HepG2 (cell line): ENCODE results near the gene ITPK1. TPM values are rescaled to one million over a fixed set of nuclear protein-coding genes. Genes with fewer than 3 reads are reported as not detected.

Experiments used
- ARID2 ChIP-seq: sonication (generic); formaldehyde crosslinking; IDR thresholded peaks from 2 replicates; pipeline ENCODE4 v1.8.1; 2022; ENCODE audit warnings: mild to moderate bottlenecking, missing genetic modification reagents, borderline replicate concordance
- BCL6 ChIP-seq: IDR thresholded peaks from 2 replicates; pipeline ENCODE4 v1.6.1; 2016; ENCODE audit warnings: missing genetic modification reagents, missing compliant biosample characterization
- CHD2 ChIP-seq: IDR thresholded peaks from 2 replicates; pipeline ENCODE4 v1.6.1; 2011; ENCODE audit warnings: low read depth, low read length, improper control_type of control experiment
- JDP2 ChIP-seq: sonication (generic); formaldehyde crosslinking; IDR thresholded peaks from 2 replicates; pipeline ENCODE4 v1.8.1; 2022; ENCODE audit warnings: missing genetic modification reagents, borderline replicate concordance
- LCORL ChIP-seq, 2 experiments: fragments of 450-650 bp in 1 of 2; sonication (generic) in 1 of 2; formaldehyde crosslinking in 1 of 2; IDR thresholded peaks; 2 replicates each; pipeline versions ENCODE4 v1.5.0 to v1.6.1; 2017 to 2020; ENCODE audit warnings: antibody characterized with exemption in 1 of 2, missing genetic modification reagents in 1 of 2
- MAZ ChIP-seq, 2 experiments: sonication (generic) in 1 of 2; formaldehyde crosslinking in 1 of 2; IDR thresholded peaks; 2 replicates each; pipeline versions ENCODE4 v1.5.0 to v1.6.1; 2012 to 2020; ENCODE audit warnings: low read depth in 2 of 2, mild to moderate bottlenecking in 2 of 2, borderline replicate concordance in 1 of 2, improper control_type of control experiment in 1 of 2, low read length in 1 of 2, missing genetic modification reagents in 1 of 2, moderate library complexity in 1 of 2
- MED8 ChIP-seq: sonication (generic); formaldehyde crosslinking; IDR thresholded peaks from 2 replicates; pipeline ENCODE4 v1.8.1; 2023; ENCODE audit warnings: mild to moderate bottlenecking, missing genetic modification reagents; ENCODE audit not compliant: insufficient replicate concordance
- NKX3-1 ChIP-seq: sonication (generic); formaldehyde crosslinking; IDR thresholded peaks from 2 replicates; pipeline ENCODE4 v1.5.0; 2020; ENCODE audit warnings: missing genetic modification reagents
- PLSCR1 ChIP-seq: sonication (generic); formaldehyde crosslinking; IDR thresholded peaks from 2 replicates; pipeline ENCODE4 v1.5.0; 2020; ENCODE audit warnings: missing genetic modification reagents, mild to moderate bottlenecking, borderline replicate concordance
- SALL1 ChIP-seq: sonication (generic); formaldehyde crosslinking; IDR thresholded peaks from 2 replicates; pipeline ENCODE4 v1.8.0; 2022; ENCODE audit warnings: mild to moderate bottlenecking, missing genetic modification reagents
- SKI ChIP-seq: fragments of 450-650 bp; IDR thresholded peaks from one replicate; pipeline ENCODE4 v1.6.1; 2018; ENCODE audit warnings: mild to moderate bottlenecking; ENCODE audit not compliant: partially characterized antibody
- SMAD3 ChIP-seq: sonication (generic); formaldehyde crosslinking; IDR thresholded peaks from 2 replicates; pipeline ENCODE4 v1.4.0; 2020; ENCODE audit warnings: missing genetic modification reagents
- SOX5 ChIP-seq: IDR thresholded peaks from 2 replicates; pipeline ENCODE4 v1.6.1; 2016; ENCODE audit warnings: borderline replicate concordance
- TSC22D2 ChIP-seq: sonication (generic); formaldehyde crosslinking; IDR thresholded peaks from 2 replicates; pipeline ENCODE4 v1.5.1; 2020; ENCODE audit warnings: missing genetic modification reagents, mild to moderate bottlenecking, borderline replicate concordance
- ZHX1 ChIP-seq: sonication (generic); formaldehyde crosslinking; IDR thresholded peaks from 2 replicates; pipeline ENCODE4 v1.8.1; 2022; ENCODE audit warnings: low read depth, mild to moderate bottlenecking, missing genetic modification reagents
- ZMAT3 ChIP-seq: sonication (generic); formaldehyde crosslinking; conservative IDR thresholded peaks from 2 replicates; pipeline ENCODE4 v1.7.0; 2021; ENCODE audit warnings: missing genetic modification reagents
- ZNF513 ChIP-seq: sonication (generic); formaldehyde crosslinking; conservative IDR thresholded peaks from 2 replicates; pipeline ENCODE4 v1.5.0; 2020; ENCODE audit warnings: missing genetic modification reagents
- ZNF644 ChIP-seq: IDR thresholded peaks from 2 replicates; pipeline ENCODE4 v1.6.1; 2016; ENCODE audit warnings: low read depth
- ZNF720 ChIP-seq: sonication (generic); formaldehyde crosslinking; IDR thresholded peaks from 2 replicates; pipeline ENCODE4 v1.4.0; 2020; ENCODE audit warnings: missing genetic modification reagents
- polyA plus RNA-seq, 8 experiments: library from polyadenylated mRNA; depleted of rRNA in 3 of 8; stranded (reverse) in 7 of 8; unstranded in 1 of 8; fragments of >200 nt; fragmentation: Illumina TruSeq in 4 of 8; extraction: Trizol in 4 of 8; gene quantifications; 2 replicates each; pipeline versions ENCODE4 v1.2.1 to v1.2.3, GENCODE V29; 2011 to 2016; ENCODE audit warnings: low read depth in 4 of 8, missing spikeins in 1 of 8, mixed read lengths in 1 of 8; ENCODE audit not compliant: insufficient read depth in 1 of 8
- total RNA-seq, 5 experiments: library from RNA; depleted of rRNA; stranded (reverse); fragments of >200 nt; fragmentation: Illumina TruSeq; extraction: Trizol; gene quantifications; 2 replicates each; pipeline ENCODE4 v1.2.3, GENCODE V29; 2016; ENCODE audit warnings: low read depth in 1 of 5
- TF ChIP-seq, protein P1 (sequence below): sonication (generic); formaldehyde crosslinking; IDR thresholded peaks from 2 replicates; pipeline ENCODE4 v1.4.0; 2020; ENCODE audit warnings: missing genetic modification reagents
- TF ChIP-seq, protein P2 (sequence below): sonication (generic); formaldehyde crosslinking; IDR thresholded peaks from 2 replicates; pipeline ENCODE4 v1.5.0; 2020; ENCODE audit warnings: missing genetic modification reagents

The ITPK1 gene
- total and polyA plus RNA-seq, 2 of the 13 experiments (the other 11 are each of a cell fraction or from before 2014, with no cell fraction given) = 20.5 to 47.5 TPM

- peak; percentile 49; the same call in 1 of the 2 replicates for TF ChIP-seq ZHX1
- no peak for TF ChIP-seq ARID2 (CRISPR knock-in tag)
- peak; percentile 85 for TF ChIP-seq SALL1 (CRISPR knock-in tag)
- no peak for TF ChIP-seq MED8
- TF ChIP-seq CHD2 = no peak
- TF ChIP-seq, protein P1, sequence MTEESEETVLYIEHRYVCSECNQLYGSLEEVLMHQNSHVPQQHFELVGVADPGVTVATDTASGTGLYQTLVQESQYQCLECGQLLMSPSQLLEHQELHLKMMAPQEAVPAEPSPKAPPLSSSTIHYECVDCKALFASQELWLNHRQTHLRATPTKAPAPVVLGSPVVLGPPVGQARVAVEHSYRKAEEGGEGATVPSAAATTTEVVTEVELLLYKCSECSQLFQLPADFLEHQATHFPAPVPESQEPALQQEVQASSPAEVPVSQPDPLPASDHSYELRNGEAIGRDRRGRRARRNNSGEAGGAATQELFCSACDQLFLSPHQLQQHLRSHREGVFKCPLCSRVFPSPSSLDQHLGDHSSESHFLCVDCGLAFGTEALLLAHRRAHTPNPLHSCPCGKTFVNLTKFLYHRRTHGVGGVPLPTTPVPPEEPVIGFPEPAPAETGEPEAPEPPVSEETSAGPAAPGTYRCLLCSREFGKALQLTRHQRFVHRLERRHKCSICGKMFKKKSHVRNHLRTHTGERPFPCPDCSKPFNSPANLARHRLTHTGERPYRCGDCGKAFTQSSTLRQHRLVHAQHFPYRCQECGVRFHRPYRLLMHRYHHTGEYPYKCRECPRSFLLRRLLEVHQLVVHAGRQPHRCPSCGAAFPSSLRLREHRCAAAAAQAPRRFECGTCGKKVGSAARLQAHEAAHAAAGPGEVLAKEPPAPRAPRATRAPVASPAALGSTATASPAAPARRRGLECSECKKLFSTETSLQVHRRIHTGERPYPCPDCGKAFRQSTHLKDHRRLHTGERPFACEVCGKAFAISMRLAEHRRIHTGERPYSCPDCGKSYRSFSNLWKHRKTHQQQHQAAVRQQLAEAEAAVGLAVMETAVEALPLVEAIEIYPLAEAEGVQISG (CRISPR knock-in tag) = peak; percentile 73
- TF ChIP-seq ZMAT3 (CRISPR knock-in tag) = 0 out of 2 replicates have a peak, but pooled peaks have one; percentile 40
- TF ChIP-seq NKX3-1 = peak; percentile 97
- TF ChIP-seq SMAD3 (CRISPR knock-in tag) = peak; percentile 93
- TF ChIP-seq JDP2 (CRISPR knock-in tag) = no peak
- TF ChIP-seq LCORL (IDR thresholded peaks at IDR 0.05) = no peak
- TF ChIP-seq LCORL (CRISPR knock-in tag; IDR thresholded peaks at IDR 0.05) = no peak
- TF ChIP-seq TSC22D2 (CRISPR knock-in tag) = peak; percentile 91
- no peak for TF ChIP-seq MAZ (IDR thresholded peaks at IDR 0.05; ENCODE audit: borderline replicate concordance, low read depth, low read length)
- 0 out of 2 replicates have a peak, but pooled peaks have one; percentile 28 for TF ChIP-seq MAZ (CRISPR knock-in tag; IDR thresholded peaks at IDR 0.05; ENCODE audit: low read depth)
- TF ChIP-seq ZNF720 (CRISPR knock-in tag) = 0 out of 2 replicates have a peak, but pooled peaks have one; percentile 65
- TF ChIP-seq ZNF644 = peak; percentile 63; the same call in 1 of the 2 replicates
- TF ChIP-seq ZNF513 (CRISPR knock-in tag) = no peak
- TF ChIP-seq PLSCR1 (CRISPR knock-in tag) = no peak
- TF ChIP-seq, protein P2, sequence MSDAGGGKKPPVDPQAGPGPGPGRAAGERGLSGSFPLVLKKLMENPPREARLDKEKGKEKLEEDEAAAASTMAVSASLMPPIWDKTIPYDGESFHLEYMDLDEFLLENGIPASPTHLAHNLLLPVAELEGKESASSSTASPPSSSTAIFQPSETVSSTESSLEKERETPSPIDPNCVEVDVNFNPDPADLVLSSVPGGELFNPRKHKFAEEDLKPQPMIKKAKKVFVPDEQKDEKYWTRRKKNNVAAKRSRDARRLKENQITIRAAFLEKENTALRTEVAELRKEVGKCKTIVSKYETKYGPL (CRISPR knock-in tag) = peak; percentile 87
- TF ChIP-seq SOX5 (CRISPR knock-in tag) = peak; percentile 34; the same call in 1 of the 2 replicates
- TF ChIP-seq BCL6 = peak; percentile 44; the same call in 1 of the 2 replicates
- TF ChIP-seq SKI = no peak
Observed at GRCh38 chr14:92914087-92914656, 201.6 kb downstream of the ITPK1 start (continued).
